Tibial artery (tissue), 4 donors: ENCODE data around the gene GAB2.

Experiments used
- DNase-seq, 2 donors: peaks; one replicate each; pipeline ENCODE4 v3.0.0-alpha.2; 2019
- H3K27ac ChIP-seq, 2 donors: fragments of 200-600 bp; sonication (generic) in 1 of 2; 1 replicate in 1 of 2; 2 replicates in 1 of 2; pipeline ENCODE4 v1.5.1; 2018 to 2019; ENCODE audit warnings: mild to moderate bottlenecking in 1 of 2
- H3K27me3 ChIP-seq, 2 donors: fragments of 200-600 bp; sonication (generic) in 1 of 2; one replicate each; pipeline versions ENCODE4 v1.5.1 to v1.6.0; 2016 to 2019
- H3K36me3 ChIP-seq, 3 donors: fragments of 200-600 bp; sonication (generic) in 2 of 3; one replicate each; pipeline ENCODE4 v1.5.1; 2016 to 2019; ENCODE audit warnings: mild to moderate bottlenecking in 2 of 3
- H3K4me1 ChIP-seq, 4 donors: fragments of 200-600 bp; sonication (generic) in 2 of 4; 1 replicate in 3 of 4; 2 replicates in 1 of 4; pipeline ENCODE4 v1.5.1; 2016 to 2019
- H3K4me3 ChIP-seq, 2 donors: fragments of 200-600 bp; sonication (generic) in 1 of 2; 1 replicate in 1 of 2; 2 replicates in 1 of 2; pipeline ENCODE4 v1.5.1; 2018 to 2019; ENCODE audit warnings: mild to moderate bottlenecking in 2 of 2
- H3K9me3 ChIP-seq, 3 donors: fragments of 200-600 bp; sonication (generic) in 1 of 3; one replicate each; pipeline ENCODE4 v1.5.1; 2016 to 2019
- CTCF ChIP-seq, 2 experiments: fragments of 200-600 bp in 1 of 2; fragments of 450-650 bp in 1 of 2; IDR thresholded peaks; one replicate each; pipeline ENCODE4 v1.5.1; 2017 to 2019; ENCODE audit warnings: antibody characterized with exemption in 2 of 2, mild to moderate bottlenecking in 1 of 2, moderate library complexity in 1 of 2
- intact Hi-C: fragments of 100-400 bp; cut with DNase I; formaldehyde crosslinking; loops from one replicate; pipeline ENCODE4 v1.15.0; 2023; ENCODE audit warnings: low total_unique reads

The GAB2 gene

GRCh38 chr11:78170874-78171549 lies 246.6 kb downstream of the GAB2 start:
- H3K9me3 ChIP-seq: no peaks in the 10 kb centered on the region
- no peak for DNase-seq
- no peaks in the 10 kb centered on the region for H3K27me3 ChIP-seq
- H3K4me3 ChIP-seq: no peak overlapping the region
- TF ChIP-seq CTCF (IDR thresholded peaks at IDR 0.05): no peak
- H3K4me1 ChIP-seq: peaks cover 0 to 75% (median 42%) of the 10 kb centered on the region in 4 donors
- intact Hi-C loops: no loop called here
- H3K36me3 ChIP-seq: peaks cover 15 to 31% (median 20%) of the 10 kb centered on the region in 3 donors
- H3K27ac ChIP-seq: peak overlapping the region; percentile 82 to 94

GRCh38 chr11:78170413-78170812 lies 247.2 kb downstream of the GAB2 start:
- Histone ChIP-seq H3K36me3 (peaks cover 15 to 30% (median 20%) of the 10 kb centered on the region in 3 donors), H3K4me1 (peaks cover 0 to 75% (median 42%) of the 10 kb centered on the region in 4 donors), H3K27ac (peak overlapping the region; percentile 82 to 94), H3K9me3 (no peaks in the 10 kb centered on the region), H3K27me3 (no peaks in the 10 kb centered on the region), H3K4me3 (no peak overlapping the region)
- DNase-seq: no peak
- TF ChIP-seq CTCF (IDR thresholded peaks at IDR 0.05): no peak
- intact Hi-C loops: no loop called here

GRCh38 chr11:78168539-78169477 lies 248.8 kb downstream of the GAB2 start:
- H3K4me3 ChIP-seq: no peak overlapping the region
- no peak for TF ChIP-seq CTCF (IDR thresholded peaks at IDR 0.05)
- peaks cover 0 to 78% (median 45%) of the 10 kb centered on the region in 4 donors for H3K4me1 ChIP-seq
- peak overlapping the region; percentile 82 to 94 for H3K27ac ChIP-seq
- H3K36me3 ChIP-seq: peaks cover 11 to 22% (median 13%) of the 10 kb centered on the region in 3 donors
- no peaks in the 10 kb centered on the region for H3K9me3 ChIP-seq
- DNase-seq: peak; percentile 97 to 99
- H3K27me3 ChIP-seq: no peaks in the 10 kb centered on the region
- intact Hi-C loops: loop anchor here (2.0 kb wide), 1 partner anchor 20 kb away; the partner anchor contains the start of genes KCTD21 and USP35

GRCh38 chr11:78166855-78167469 lies 250.7 kb downstream of the GAB2 start:
- intact Hi-C loops: no loop called here
- no peak for TF ChIP-seq CTCF (IDR thresholded peaks at IDR 0.05)

More at GRCh38 chr11:78166855-78167469, 250.7 kb downstream of the GAB2 start:
- Histone ChIP-seq H3K36me3 (peaks cover 0 to 6% (median 2%) of the 10 kb centered on the region in 3 donors), H3K9me3 (no peaks in the 10 kb centered on the region), H3K4me1 (peaks cover 0 to 84% (median 55%) of the 10 kb centered on the region in 4 donors), H3K27ac (peak overlapping the region; percentile 82 to 94), H3K27me3 (no peaks in the 10 kb centered on the region), H3K4me3 (no peak overlapping the region)
- DNase-seq: no peak
